Pancreas (tissue), 10 donors: ENCODE data around the gene KCNB1. TPM values are rescaled to one million over a fixed set of nuclear protein-coding genes. Genes with fewer than 3 reads are reported as not detected.

Experiments
- ATAC-seq, 4 donors: fragments of 200-7000 bp; cut with Tn5 transposase; one replicate each; pipeline versions ENCODE4 v1.8.0 to v1.9.1; 2020; ENCODE audit warnings: mild to moderate bottlenecking in 4 of 4, moderate library complexity in 4 of 4
- DNase-seq, 6 donors: peaks; one replicate each; pipeline ENCODE4 v3.0.0-alpha.2; 2020
- FAIRE-seq: peaks from 2 replicates; lab custom pipeline; 2012; peaks lifted over from hg19 to GRCh38; lab: Jason Lieb, UNC
- H3K27ac ChIP-seq, 4 donors: fragments of 200-600 bp; sonication (generic); 1 replicate in 3 of 4; 2 replicates in 1 of 4; pipeline versions ENCODE4 v1.5.0 to v1.8.0; 2020
- H3K27me3 ChIP-seq, 4 donors: fragments of 200-600 bp; one replicate each; pipeline ENCODE4 v1.8.0; 2021
- H3K36me3 ChIP-seq, 3 donors: fragments of 200-600 bp; sonication (generic) in 1 of 3; one replicate each; pipeline versions ENCODE4 v1.5.0 to v1.8.0; 2020 to 2021
- H3K4me1 ChIP-seq, 3 donors: fragments of 200-600 bp; one replicate each; pipeline ENCODE4 v1.8.0; 2021
- H3K4me3 ChIP-seq, 4 donors: fragments of 200-600 bp; sonication (generic) in 2 of 4; one replicate each; pipeline versions ENCODE4 v1.5.0 to v1.8.0; 2020 to 2021
- H3K9me3 ChIP-seq, 4 donors: fragments of 200-600 bp; one replicate each; pipeline ENCODE4 v1.8.0; 2021
- CTCF ChIP-seq, 4 donors: fragments of 200-600 bp; sonication (generic) in 3 of 4; IDR thresholded peaks; one replicate each; pipeline versions ENCODE4 v1.5.0 to v1.8.0; 2021; ENCODE audit warnings: antibody characterized with exemption in 4 of 4
- WGBS, 2 donors: extraction: QIAGEN DNeasy Blood & Tissue Kit; methylation state at CpG; one replicate each; pipeline ENCODE4 v1.1.7; 2013; 5-methylcytosine and 5-hydroxymethylcytosine counted together
- intact Hi-C, 3 donors: fragments of 100-400 bp; cut with DNase I; formaldehyde crosslinking; loops; one replicate each; pipeline versions ENCODE4 v1.11.1 to v1.14.2; 2022
- polyA plus RNA-seq, 2 donors: library from polyadenylated mRNA; stranded (reverse); fragments of 200-250 nt; gene quantifications; one replicate each; pipeline ENCODE4 v1.2.3, GENCODE V29; 2013
- total RNA-seq, 6 donors: library from RNA; stranded (reverse); fragmentation: NEBNext Ultra II Directional in 4 of 6; extraction: Animal tissue kit (Norgen Biotek cat#: 25700) in 4 of 6; gene quantifications; one replicate each; pipeline versions ENCODE4 v1.2.1 to v1.2.4, GENCODE V29; 2021 to 2023
- donor health status: healthy with polysubstance abuse.
- donor health status: DM: no; HTN: no; CAD: no; lungs with moderate emphysema.
- donor health status: DM: no; HTN: no; CAD: no.
- donor health status: control.
- donor health status: control.
- donor health status: Bipolar disorder and iron deficiency.
- donor health status: DM: yes; HTN: yes; CAD: no.
- donor health status: DM: no; HTN: no; CAD: no.
- donor health status: DM: no; HTN: no; CAD: no.
- donor health status: DM: yes; HTN: yes; CAD: no.

Gene KCNB1
- total and polyA plus RNA-seq, 8 donors = 0.28 to 2.5 (median 0.31) TPM

GRCh38 chr20:49419785-49420184 lies 62.7 kb downstream of the KCNB1 start:
- 73 to 100% methylated on average over 1 of the region's 1 CpG for WGBS, 2 donors
- H3K27ac ChIP-seq = no peak overlapping the region
- H3K4me1 ChIP-seq = no peaks in the 10 kb centered on the region
- FAIRE-seq = no peak
- H3K4me3 ChIP-seq = no peak overlapping the region
- no peaks in the 10 kb centered on the region for H3K9me3 ChIP-seq
- no peaks in the 10 kb centered on the region for H3K36me3 ChIP-seq
- DNase-seq = no peak
- TF ChIP-seq CTCF (IDR thresholded peaks at IDR 0.05) = no peak
- no peaks in the 10 kb centered on the region for H3K27me3 ChIP-seq
- intact Hi-C loops = no loop called here
- ATAC-seq = no peak

DNA sequence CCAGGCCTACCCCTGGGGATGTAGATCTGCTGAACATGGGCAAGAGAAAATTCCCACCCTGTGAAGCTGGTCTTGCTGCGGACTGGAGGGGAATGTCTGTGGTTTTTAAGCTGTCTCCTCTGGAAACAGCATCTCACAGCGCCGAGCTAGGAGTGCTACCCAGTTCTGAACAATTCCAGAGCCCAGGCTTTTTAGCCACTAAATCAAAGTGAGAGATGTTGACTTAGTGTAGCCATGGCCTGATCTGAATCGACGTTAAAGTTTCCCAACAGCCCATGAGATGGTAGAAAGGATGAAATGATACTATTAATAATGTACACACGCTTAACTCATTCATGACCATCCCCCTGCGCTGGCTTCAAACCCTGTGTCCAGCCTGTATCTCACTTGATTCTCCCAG lies 63.7 kb downstream of the KCNB1 start:
- H3K27me3 ChIP-seq = no peaks in the 10 kb centered on the region
- DNase-seq = no peak
- H3K9me3 ChIP-seq = no peaks in the 10 kb centered on the region
- H3K36me3 ChIP-seq = no peaks in the 10 kb centered on the region
- no peak overlapping the region for H3K4me3 ChIP-seq
- no peak overlapping the region for H3K27ac ChIP-seq
- no peaks in the 10 kb centered on the region for H3K4me1 ChIP-seq
- no peak for ATAC-seq
- no peak for TF ChIP-seq CTCF (IDR thresholded peaks at IDR 0.05)
- 62 to 63% methylated on average over 7 of the region's 7 CpGs for WGBS, 2 donors
- FAIRE-seq = no peak
- intact Hi-C loops = no loop called here

DNA sequence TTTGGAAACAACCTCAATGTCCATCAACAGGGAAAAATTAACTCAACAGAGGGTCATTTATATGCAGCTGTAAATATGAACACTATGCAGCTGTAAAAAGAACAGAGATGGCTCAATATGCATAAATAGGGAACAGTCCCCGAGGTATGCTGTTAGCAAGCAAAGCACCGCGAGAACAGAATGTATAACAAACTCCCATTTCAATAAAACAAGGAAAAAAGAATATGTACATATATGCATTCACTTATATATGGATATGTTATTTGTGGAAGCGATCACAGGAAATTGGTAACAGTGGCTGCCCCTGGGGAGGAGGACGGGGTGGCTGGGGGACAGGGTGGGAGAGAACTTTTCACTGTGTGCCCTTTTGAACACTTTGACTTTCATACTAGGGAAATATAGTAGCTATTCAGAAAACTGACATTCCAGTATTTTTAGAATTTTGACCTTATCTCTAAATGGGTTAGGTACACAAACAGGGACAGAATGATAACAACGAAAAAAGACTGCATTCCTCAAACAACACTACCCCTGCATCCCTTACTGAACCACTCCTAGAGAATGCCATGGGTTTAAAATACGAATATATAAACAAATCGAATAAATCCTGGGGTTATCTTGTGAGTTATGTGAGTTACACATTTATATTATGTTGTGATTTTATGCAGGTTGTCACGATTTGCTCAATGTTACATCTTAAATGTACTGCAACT lies 64.5 kb downstream of the KCNB1 start:
- intact Hi-C loops = no loop called here
- 66 to 69% methylated on average over 9 of the region's 9 CpGs for WGBS, 2 donors
- Histone ChIP-seq H3K4me3 (no peak overlapping the region), H3K36me3 (no peaks in the 10 kb centered on the region), H3K27me3 (no peaks in the 10 kb centered on the region), H3K4me1 (no peaks in the 10 kb centered on the region), H3K9me3 (no peaks in the 10 kb centered on the region), H3K27ac (no peak overlapping the region)
- ATAC-seq = no peak
- no peak for TF ChIP-seq CTCF (IDR thresholded peaks at IDR 0.05)
- DNase-seq = no peak
- no peak for FAIRE-seq

DNA sequence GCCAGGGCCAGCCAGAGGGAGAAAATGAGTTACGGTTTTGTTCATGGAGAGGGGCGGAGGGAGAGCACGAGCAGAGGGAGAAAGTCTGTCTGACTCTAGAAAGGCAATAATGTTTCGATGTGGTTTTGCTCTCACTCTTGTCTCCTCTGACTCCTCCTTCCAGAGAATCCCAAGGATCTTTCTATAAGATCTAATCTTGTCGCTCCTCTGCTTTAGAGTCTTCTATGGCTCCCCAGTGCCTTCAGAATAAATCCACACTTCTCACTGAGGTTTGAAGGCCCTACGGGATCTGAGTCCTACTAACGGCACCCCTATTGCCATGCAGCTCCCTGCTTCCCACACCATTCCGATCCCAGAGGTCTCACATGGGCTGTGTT lies 66.8 kb downstream of the KCNB1 start:
- TF ChIP-seq CTCF (IDR thresholded peaks at IDR 0.05) = no peak
- WGBS, 2 donors = 80 to 90% methylated on average over 8 of the region's 8 CpGs
- no peak for DNase-seq
- no peaks in the 10 kb centered on the region for H3K4me1 ChIP-seq
- no peaks in the 10 kb centered on the region for H3K36me3 ChIP-seq
- no peak overlapping the region for H3K4me3 ChIP-seq
- no peak overlapping the region for H3K27ac ChIP-seq
- intact Hi-C loops = no loop called here
- H3K27me3 ChIP-seq = no peaks in the 10 kb centered on the region
- no peak for FAIRE-seq
- ATAC-seq = no peak
- H3K9me3 ChIP-seq = no peaks in the 10 kb centered on the region

GRCh38 chr20:49415005-49415667 lies 67.3 kb downstream of the KCNB1 start:
- no peak for DNase-seq
- WGBS, 2 donors = 72 to 73% methylated on average over 8 of the region's 8 CpGs

More at GRCh38 chr20:49415005-49415667, 67.3 kb downstream of the KCNB1 start:
- H3K9me3 ChIP-seq = no peaks in the 10 kb centered on the region
- intact Hi-C loops = no loop called here
- FAIRE-seq = no peak
- H3K27ac ChIP-seq = no peak overlapping the region
- no peak overlapping the region for H3K4me3 ChIP-seq
- TF ChIP-seq CTCF (IDR thresholded peaks at IDR 0.05) = no peak
- H3K36me3 ChIP-seq = no peaks in the 10 kb centered on the region
- no peaks in the 10 kb centered on the region for H3K27me3 ChIP-seq
- H3K4me1 ChIP-seq = no peaks in the 10 kb centered on the region
- no peak for ATAC-seq
